Retinal pigment epithelial cell (primary cell): ENCODE measurements around the gene SINHCAF.

Experiments used
- DNase-seq: peaks from one replicate; pipeline ENCODE4 v3.0.0-alpha.2; 2010; ENCODE audit warnings: low read depth
- H3K4me3 ChIP-seq: 2 replicates; pipeline ENCODE4 v1.5.1; 2011; ENCODE audit warnings: mild to moderate bottlenecking, low read length, control low read depth, moderate library complexity
- CTCF ChIP-seq: conservative IDR thresholded peaks from 2 replicates; pipeline ENCODE4 v1.5.1; 2011; ENCODE audit warnings: low read depth, low read length, control low read depth, inconsistent platforms

The SINHCAF gene

GRCh38 chr12:31265722-31266121, 60.2 kb downstream of the SINHCAF start:
- H3K4me3 ChIP-seq: no peak overlapping the region
- no peak for DNase-seq
- no peak for TF ChIP-seq CTCF

GRCh38 chr12:31263661-31264060, 62.3 kb downstream of the SINHCAF start:
- H3K4me3 ChIP-seq: no peak overlapping the region
- DNase-seq: no peak
- no peak for TF ChIP-seq CTCF

GRCh38 chr12:31261744-31262143, 64.2 kb downstream of the SINHCAF start:
- no peak for TF ChIP-seq CTCF
- no peak for DNase-seq
- no peak overlapping the region for H3K4me3 ChIP-seq

- no peak overlapping the region for H3K4me3 ChIP-seq
- TF ChIP-seq CTCF: no peak
- DNase-seq: no peak
Observed at GRCh38 chr12:31260840-31261239, 65.1 kb downstream of the SINHCAF start.

GRCh38 chr12:31259136-31259886, 66.6 kb downstream of the SINHCAF start:
- no peak for DNase-seq
- no peak for TF ChIP-seq CTCF

GRCh38 chr12:31257784-31258183, 68.2 kb downstream of the SINHCAF start:
- no peak for TF ChIP-seq CTCF
- H3K4me3 ChIP-seq: no peak overlapping the region
- no peak for DNase-seq

More at GRCh38 chr12:31259136-31259886, 66.6 kb downstream of the SINHCAF start:
- H3K4me3 ChIP-seq: no peak overlapping the region
